Measurements from ENCODE around the gene CEP85. TPM values are rescaled to one million over a fixed set of nuclear protein-coding genes. Genes with fewer than 3 reads are reported as not detected.

The CEP85 gene
- total RNA-seq, 4 donors from 2014 or later: 8.6 to 73.8 (median 13.6) TPM

- intact Hi-C loops (cut with DNase I; ENCODE audit: low total_unique reads): loop anchor here (5.0 kb wide), 1 partner anchor 1222 kb away; no protein-coding TSS in a partner anchor
- no peaks in the 10 kb centered on the region for H3K27me3 ChIP-seq
- DNase-seq: no peak
- TF ChIP-seq EP300 (IDR thresholded peaks at IDR 0.05; ENCODE audit: low read depth): no peak
- TF ChIP-seq POLR2AphosphoS5 (IDR thresholded peaks at IDR 0.05): no peak
- TF ChIP-seq CTCF (IDR thresholded peaks at IDR 0.05): no peak
- no peak for TF ChIP-seq POLR2A (IDR thresholded peaks at IDR 0.05)
- no peak overlapping the region for H3K27ac ChIP-seq
- no peaks in the 10 kb centered on the region for H3K9me3 ChIP-seq
- no peaks in the 10 kb centered on the region for H3K36me3 ChIP-seq
- WGBS, 2 donors (ENCODE audit: low coverage in 1 of 2): 91% methylated on average over 22 of the region's 22 CpGs; no CpG with 5 or more reads in 1 of the 2 donors
- H3K4me3 ChIP-seq: no peak overlapping the region
- H3K4me1 ChIP-seq: peaks cover 0 to 11% (median 3%) of the 10 kb centered on the region in 4 donors
- in situ Hi-C loops (cut with MboI; ENCODE audit: low pct_ligation_motif_present in 1 of 4, low pct_unique_long_range_greater_than_20kb in 1 of 4, low sequenced_read_pairs in 3 of 4): no loop called here
These were observed 61.5 kb downstream of the CEP85 start for GRCh38 chr1:26295194-26296138.

- no peaks in the 10 kb centered on the region for H3K9me3 ChIP-seq
- H3K27me3 ChIP-seq: no peaks in the 10 kb centered on the region
- H3K36me3 ChIP-seq: no peaks in the 10 kb centered on the region
- DNase-seq: no peak
- TF ChIP-seq POLR2AphosphoS5 (IDR thresholded peaks at IDR 0.05): no peak
- no peak for TF ChIP-seq POLR2A (IDR thresholded peaks at IDR 0.05)
- no peak for TF ChIP-seq EP300 (IDR thresholded peaks at IDR 0.05; ENCODE audit: low read depth)
- no peak for TF ChIP-seq CTCF (IDR thresholded peaks at IDR 0.05)
- no peak overlapping the region for H3K4me3 ChIP-seq
- intact Hi-C loops (cut with DNase I; ENCODE audit: low total_unique reads) (loop anchor here (5.0 kb wide), 1 partner anchor 1221 kb away; no protein-coding TSS in a partner anchor), in situ Hi-C loops (cut with MboI; ENCODE audit: low pct_ligation_motif_present in 1 of 4, low pct_unique_long_range_greater_than_20kb in 1 of 4, low sequenced_read_pairs in 3 of 4) (no loop called here)
- WGBS, 2 donors (ENCODE audit: low coverage in 1 of 2): 50 to 89% methylated on average over 2 to 16 of the region's 16 CpGs
- H3K4me1 ChIP-seq: peaks cover 0 to 3% (median 0%) of the 10 kb centered on the region in 4 donors
- no peak overlapping the region for H3K27ac ChIP-seq
These were observed 62.5 kb downstream of the CEP85 start for GRCh38 chr1:26296340-26297056.

- H3K27ac ChIP-seq: no peak overlapping the region
- 98% methylated on average over 10 of the region's 12 CpGs; no CpG with 5 or more reads in 1 of the 2 donors for WGBS, 2 donors (ENCODE audit: low coverage in 1 of 2)
- H3K4me1 ChIP-seq: no peaks in the 10 kb centered on the region
- H3K4me3 ChIP-seq: no peak overlapping the region
- H3K27me3 ChIP-seq: no peaks in the 10 kb centered on the region
- intact Hi-C loops (cut with DNase I; ENCODE audit: low total_unique reads): loop anchor here (5.0 kb wide), 1 partner anchor 1220 kb away; no protein-coding TSS in a partner anchor
- no peak for DNase-seq
- no peaks in the 10 kb centered on the region for H3K36me3 ChIP-seq
- in situ Hi-C loops (cut with MboI; ENCODE audit: low pct_ligation_motif_present in 1 of 4, low pct_unique_long_range_greater_than_20kb in 1 of 4, low sequenced_read_pairs in 3 of 4): no loop called here
- TF ChIP-seq POLR2AphosphoS5 (IDR thresholded peaks at IDR 0.05): no peak
- no peak for TF ChIP-seq POLR2A (IDR thresholded peaks at IDR 0.05)
- no peak for TF ChIP-seq CTCF (IDR thresholded peaks at IDR 0.05)
- TF ChIP-seq EP300 (IDR thresholded peaks at IDR 0.05; ENCODE audit: low read depth): no peak
- H3K9me3 ChIP-seq: no peaks in the 10 kb centered on the region
These were observed 63.2 kb downstream of the CEP85 start for GRCh38 chr1:26297057-26297790.
